Esophagus muscularis mucosa (tissue), 4 donors: ENCODE data around the gene GPR4. TPM values are rescaled to one million over a fixed set of nuclear protein-coding genes. Genes with fewer than 3 reads are reported as not detected.

ENCODE experiments used
- DNase-seq: peaks from one replicate; pipeline ENCODE4 v3.0.0-alpha.2; 2017; ENCODE audit errors: extremely low spot score
- H3K27ac ChIP-seq, 4 donors: fragments of 200-600 bp; sonication (generic); replicated peaks in 1 of 4; 1 replicate in 3 of 4; 2 replicates in 1 of 4; pipeline ENCODE4 v1.5.1; 2016 to 2019; ENCODE audit warnings: mild to moderate bottlenecking in 1 of 4
- H3K27me3 ChIP-seq, 4 donors: fragments of 200-600 bp; sonication (generic); one replicate each; pipeline versions ENCODE4 v1.5.1 to v1.6.0; 2016 to 2019
- H3K36me3 ChIP-seq, 4 donors: fragments of 200-600 bp; sonication (generic); one replicate each; pipeline ENCODE4 v1.5.1; 2016 to 2019
- H3K4me1 ChIP-seq, 4 donors: fragments of 200-600 bp; sonication (generic); one replicate each; pipeline ENCODE4 v1.5.1; 2016 to 2019
- H3K4me3 ChIP-seq, 4 donors: fragments of 200-600 bp; sonication (generic); 1 replicate in 2 of 4; 2 replicates in 2 of 4; pipeline ENCODE4 v1.5.1; 2016 to 2019; ENCODE audit warnings: mild to moderate bottlenecking in 4 of 4, moderate library complexity in 1 of 4
- H3K9me3 ChIP-seq, 4 donors: fragments of 200-600 bp; sonication (generic); 1 replicate in 3 of 4; 2 replicates in 1 of 4; pipeline ENCODE4 v1.5.1; 2016 to 2019
- CTCF ChIP-seq, 3 experiments: fragments of 200-600 bp in 2 of 3; fragments of 450-650 bp in 1 of 3; sonication (generic) in 2 of 3; IDR thresholded peaks; one replicate each; pipeline ENCODE4 v1.5.1; 2017 to 2019; ENCODE audit warnings: antibody characterized with exemption in 3 of 3, mild to moderate bottlenecking in 2 of 3, moderate library complexity in 1 of 3
- EP300 ChIP-seq: sonication (generic); formaldehyde crosslinking; IDR thresholded peaks from one replicate; pipeline ENCODE4 v1.6.1; 2017; ENCODE audit warnings: antibody characterized with exemption
- POLR2A ChIP-seq: fragments of 450-650 bp; IDR thresholded peaks from one replicate; pipeline ENCODE4 v1.6.1; 2017; ENCODE audit warnings: antibody characterized with exemption, moderate library complexity, mild to moderate bottlenecking, low read depth
- POLR2AphosphoS5 ChIP-seq, 2 donors: sonication (generic); formaldehyde crosslinking; IDR thresholded peaks; one replicate each; pipeline ENCODE4 v1.6.1; 2017; ENCODE audit warnings: antibody characterized with exemption in 2 of 2
- WGBS: methylation state at CpG from one replicate; pipeline ENCODE4 v1.1.5; 2018; 5-methylcytosine and 5-hydroxymethylcytosine counted together
- intact Hi-C: fragments of 100-400 bp; cut with DNase I; formaldehyde crosslinking; loops from one replicate; pipeline ENCODE4 v1.15.1; 2023
- total RNA-seq, 4 donors: library from RNA; depleted of rRNA; stranded (reverse); fragments of >200 nt; gene quantifications; one replicate each; pipeline versions ENCODE4 v1.1.0 to v1.2.1, GENCODE V29; 2016

Gene GPR4
- total RNA-seq, 4 donors from 2014 or later, result 0.42 to 6.6 (median 4.8) TPM

- intact Hi-C loops, result no loop called here
- Histone ChIP-seq H3K4me3 (no peak overlapping the region), H3K4me1 (peaks cover 26 to 35% (median 31%) of the 10 kb centered on the region in 4 donors), H3K27ac (no peak overlapping the region), H3K36me3 (peaks cover 0 to 11% (median 0%) of the 10 kb centered on the region in 4 donors), H3K27me3 (peaks cover 0 to 98% (median 25%) of the 10 kb centered on the region in 4 donors), H3K9me3 (no peaks in the 10 kb centered on the region)
- 57% methylated on average over 6 of the region's 6 CpGs for WGBS
- TF ChIP-seq CTCF (IDR thresholded peaks at IDR 0.05), result no peak
- TF ChIP-seq POLR2A, result no peak
- TF ChIP-seq POLR2AphosphoS5 (IDR thresholded peaks at IDR 0.05), result no peak
- no peak for TF ChIP-seq EP300
- DNase-seq, result no peak
Observed at GRCh38 chr19:45595814-45596213, 6.2 kb downstream of the GPR4 start.

- Histone ChIP-seq H3K27ac (no peak overlapping the region), H3K27me3 (peaks cover 0 to 82% (median 7%) of the 10 kb centered on the region in 4 donors), H3K36me3 (peaks cover 0 to 33% (median 0%) of the 10 kb centered on the region in 4 donors), H3K9me3 (no peaks in the 10 kb centered on the region), H3K4me3 (no peak overlapping the region), H3K4me1 (peaks cover 12 to 29% (median 16%) of the 10 kb centered on the region in 4 donors)
- 10% methylated on average over 1 of the region's 1 CpG for WGBS
- DNase-seq, result no peak
- TF ChIP-seq CTCF (IDR thresholded peaks at IDR 0.05) (no peak), POLR2AphosphoS5 (IDR thresholded peaks at IDR 0.05) (no peak), POLR2A (no peak), EP300 (no peak)
- intact Hi-C loops, result no loop called here
Observed at GRCh38 chr19:45593520-45593919, 8.5 kb downstream of the GPR4 start.

- 49% methylated on average over 4 of the region's 4 CpGs for WGBS
- TF ChIP-seq EP300 (no peak), CTCF (IDR thresholded peaks at IDR 0.05) (no peak), POLR2A (no peak), POLR2AphosphoS5 (IDR thresholded peaks at IDR 0.05) (no peak)
- peaks cover 0 to 41% (median 0%) of the 10 kb centered on the region in 4 donors for H3K36me3 ChIP-seq
- no peak overlapping the region for H3K4me3 ChIP-seq
- intact Hi-C loops, result no loop called here
- peaks cover 0 to 70% (median 4%) of the 10 kb centered on the region in 4 donors for H3K27me3 ChIP-seq
- H3K27ac ChIP-seq, result no peak overlapping the region
- DNase-seq, result no peak
- H3K4me1 ChIP-seq, result peaks cover under 1 to 26% (median 6%) of the 10 kb centered on the region in 4 donors
- H3K9me3 ChIP-seq, result no peaks in the 10 kb centered on the region
Observed at GRCh38 chr19:45592366-45592765, 9.6 kb downstream of the GPR4 start.

- intact Hi-C loops, result no loop called here
- WGBS, result 90% methylated on average over 20 of the region's 21 CpGs
- H3K9me3 ChIP-seq, result no peaks in the 10 kb centered on the region
Observed at GRCh38 chr19:45591638-45592005, 10.4 kb downstream of the GPR4 start.

More at GRCh38 chr19:45591638-45592005, 10.4 kb downstream of the GPR4 start:
- Histone ChIP-seq H3K4me3 (no peak overlapping the region), H3K36me3 (peaks cover 0 to 45% (median 0%) of the 10 kb centered on the region in 4 donors), H3K27me3 (peaks cover 0 to 63% (median 4%) of the 10 kb centered on the region in 4 donors), H3K27ac (no peak overlapping the region), H3K4me1 (peaks cover 0 to 18% (median 1%) of the 10 kb centered on the region in 4 donors)
- TF ChIP-seq CTCF (IDR thresholded peaks at IDR 0.05), result no peak
- no peak for TF ChIP-seq POLR2AphosphoS5 (IDR thresholded peaks at IDR 0.05)
- DNase-seq, result no peak
